Stimulated activated CD4-positive, alpha-beta T cell treated with anti-CD3 and anti-CD28 coated beads, Interleukin-1b, Interleukin-23, amount 100 ng/mL, for 1 hour (primary cell): ENCODE data around the gene LPO.

Experiments
- DNase-seq, 2 donors: peaks; one replicate each; pipeline ENCODE4 v3.0.0-alpha.2; 2020; ENCODE audit warnings: low read depth in 2 of 2

The LPO gene

DNA sequence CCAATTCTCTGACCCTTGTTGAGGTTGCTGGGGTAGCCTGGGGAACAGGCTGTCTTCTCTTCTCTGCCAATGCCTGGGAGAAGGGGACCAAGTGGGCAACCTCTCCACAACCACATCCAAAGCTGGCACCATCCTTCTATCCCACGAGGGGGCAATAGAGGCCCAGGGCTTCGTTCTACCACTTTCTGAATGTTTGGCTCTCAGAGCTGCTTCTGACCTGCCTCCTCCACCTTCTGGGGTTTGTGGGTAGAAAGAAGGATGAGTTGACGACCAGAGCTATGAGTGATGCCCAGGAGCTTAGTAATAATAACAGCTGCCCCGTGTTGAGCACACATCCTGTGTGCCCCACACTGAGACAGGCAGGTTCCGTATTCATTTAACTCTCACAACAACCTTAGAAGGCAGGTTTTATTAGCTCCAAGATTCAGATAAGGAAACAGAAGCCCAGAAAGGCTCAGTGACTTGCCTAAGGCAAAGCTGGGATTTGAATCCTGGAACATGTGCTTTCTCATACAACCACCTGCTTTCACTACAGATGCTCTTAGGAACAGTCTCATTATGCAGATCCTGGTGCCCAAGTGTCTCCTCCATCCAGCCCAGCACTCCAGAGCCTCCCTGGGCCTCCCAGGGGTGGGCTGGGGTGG is 79.2 kb downstream of the LPO start:
- DNase-seq: no peak

DNA sequence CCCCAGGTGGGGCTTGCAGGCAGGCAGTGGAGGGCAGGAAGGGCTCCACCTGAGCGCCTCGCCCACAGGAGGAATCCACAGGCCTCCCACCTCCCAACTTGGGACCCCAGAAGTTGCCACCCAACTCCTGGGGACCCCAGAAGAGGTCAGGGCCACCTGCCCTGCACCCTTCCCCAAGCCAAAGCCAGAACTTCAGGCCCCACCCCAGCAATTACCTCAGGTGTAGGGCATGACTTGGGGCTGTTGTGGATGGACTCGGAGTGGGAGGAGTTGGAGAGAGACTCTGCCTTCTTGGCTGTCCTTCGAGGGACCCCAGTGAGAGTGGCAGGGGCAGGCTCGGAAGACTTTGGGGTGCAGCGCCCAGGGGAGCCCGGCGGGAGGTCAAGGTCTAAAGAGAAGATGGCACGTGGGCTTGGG is 79.7 kb downstream of the LPO start:
- DNase-seq: no peak
